K562 (cell line): Measurements from ENCODE around the gene SESN2. TPM values are rescaled to one million over a fixed set of nuclear protein-coding genes. Genes with fewer than 3 reads are reported as not detected.

Source experiments
- BCOR ChIP-seq: fragments of 450-650 bp; IDR thresholded peaks from 2 replicates; pipeline ENCODE4 v1.6.1; 2016
- CCNT2 ChIP-seq: IDR thresholded peaks from 2 replicates; pipeline ENCODE4 v1.6.1; 2011; ENCODE audit warnings: borderline replicate concordance, low read depth, mild to moderate bottlenecking, moderate library complexity, mixed read lengths, low read length; ENCODE audit not compliant: insufficient read length; ENCODE audit errors: extremely low read depth
- CEBPB ChIP-seq: fragments of 450-650 bp; IDR thresholded peaks from 2 replicates; pipeline ENCODE4 v1.6.1; 2016; ENCODE audit warnings: missing genetic modification characterization, missing compliant biosample characterization
- CHD1 ChIP-seq: fragments of 200-600 bp; sonication (generic); IDR thresholded peaks from one replicate; pipeline ENCODE4 v1.6.1; 2012; ENCODE audit warnings: mild to moderate bottlenecking, moderate library complexity, low read length, inconsistent platforms
- MAZ ChIP-seq, 2 experiments: fragments of 450-650 bp in 1 of 2; sonication (generic) in 1 of 2; formaldehyde crosslinking; IDR thresholded peaks in 1 of 2; conservative IDR thresholded peaks in 1 of 2; 2 replicates each; pipeline versions ENCODE4 v1.4.0 to v1.5.0; 2020; ENCODE audit warnings: mild to moderate bottlenecking in 1 of 2, missing genetic modification reagents in 1 of 2
- MCM2 ChIP-seq: fragments of 450-650 bp; IDR thresholded peaks from 2 replicates; pipeline ENCODE4 v1.6.1; 2017; ENCODE audit warnings: low read depth, mild to moderate bottlenecking
- NCOA4 ChIP-seq: fragments of 450-650 bp; IDR thresholded peaks from 2 replicates; pipeline ENCODE4 v1.6.1; 2018; ENCODE audit warnings: mild to moderate bottlenecking; ENCODE audit not compliant: partially characterized antibody
- NELFE ChIP-seq: IDR thresholded peaks from 2 replicates; pipeline ENCODE4 v1.6.1; 2011; ENCODE audit warnings: mild to moderate bottlenecking; ENCODE audit not compliant: insufficient read depth, insufficient read length
- PCBP2 ChIP-seq: fragments of 200-400 bp; formaldehyde crosslinking; IDR thresholded peaks from 2 replicates; pipeline ENCODE4 v1.6.1; 2018; ENCODE audit warnings: low read length, low read depth, mild to moderate bottlenecking, moderate library complexity; ENCODE audit not compliant: poor library complexity, severe bottlenecking
- PTTG1 ChIP-seq: fragments of 450-650 bp; IDR thresholded peaks from 2 replicates; pipeline ENCODE4 v1.6.1; 2016; ENCODE audit warnings: low read depth, mild to moderate bottlenecking, missing genetic modification characterization, missing compliant biosample characterization
- SMAD3 ChIP-seq: fragments of 450-650 bp; formaldehyde crosslinking; conservative IDR thresholded peaks from 2 replicates; pipeline ENCODE4 v1.4.0; 2020; ENCODE audit warnings: mild to moderate bottlenecking
- SP1 ChIP-seq: sonication (generic); formaldehyde crosslinking; IDR thresholded peaks from 2 replicates; pipeline ENCODE4 v1.8.1; 2022; ENCODE audit warnings: mild to moderate bottlenecking, missing genetic modification reagents
- TCF7L2 ChIP-seq: fragments of 150-350 bp; IDR thresholded peaks from 2 replicates; pipeline ENCODE4 v1.6.1; 2016; ENCODE audit warnings: low read depth, mild to moderate bottlenecking, low read length, moderate library complexity
- ZC3H8 ChIP-seq: fragments of 450-650 bp; IDR thresholded peaks from 2 replicates; pipeline ENCODE4 v1.6.1; 2017
- ZKSCAN8 ChIP-seq: fragments of 200-800 bp; sonication (Bioruptor generic); IDR thresholded peaks from 2 replicates; pipeline ENCODE4 v1.6.1; 2016; ENCODE audit warnings: missing genetic modification characterization, missing compliant biosample characterization
- polyA plus RNA-seq, 8 experiments: library from polyadenylated mRNA; depleted of rRNA in 4 of 8; stranded (reverse) in 5 of 8; unstranded in 3 of 8; fragments of >200 nt; fragmentation: Nextera tagmentation in 2 of 8; fragmentation: Illumina TruSeq in 1 of 8; extraction: Ambion mirVana in 2 of 8; extraction: Trizol in 1 of 8; gene quantifications; 2 replicates each; pipeline versions ENCODE4 v1.2.1 to v1.2.3, GENCODE V29; 2011 to 2014; ENCODE audit warnings: inconsistent platforms in 1 of 8, missing spikeins in 1 of 8
- total RNA-seq, 7 experiments: library from RNA; depleted of rRNA in 6 of 7; stranded (reverse); fragments of >200 nt in 6 of 7; fragmentation: Illumina TruSeq in 2 of 7; extraction: Trizol in 2 of 7; gene quantifications; 2 replicates each; pipeline versions ENCODE4 v1.2.1 to v1.2.3, GENCODE V29; 2011 to 2021; ENCODE audit warnings: low replicate concordance in 1 of 7
- TF ChIP-seq, protein P1 (sequence below): fragments of 250-450 bp; sonication (Bioruptor Pico); IDR thresholded peaks from 2 replicates; pipeline ENCODE4 v1.5.0; 2020; ENCODE audit warnings: mild to moderate bottlenecking
- TF ChIP-seq, protein P2 (sequence below): fragments of 450-650 bp; formaldehyde crosslinking; IDR thresholded peaks from 2 replicates; pipeline ENCODE4 v1.4.0; 2022; ENCODE audit warnings: missing genetic modification characterization
- TF ChIP-seq, protein P3 (sequence below): sonication (generic); formaldehyde crosslinking; IDR thresholded peaks from 2 replicates; pipeline ENCODE4 v1.8.0; 2023; ENCODE audit warnings: missing genetic modification reagents, mild to moderate bottlenecking, borderline replicate concordance

The SESN2 gene
- total and polyA plus RNA-seq, 9 of the 15 experiments (the other 6 are each of a cell fraction or from before 2014, with no cell fraction given): 3.7 to 71.3 (median 16.8) TPM

DNA sequence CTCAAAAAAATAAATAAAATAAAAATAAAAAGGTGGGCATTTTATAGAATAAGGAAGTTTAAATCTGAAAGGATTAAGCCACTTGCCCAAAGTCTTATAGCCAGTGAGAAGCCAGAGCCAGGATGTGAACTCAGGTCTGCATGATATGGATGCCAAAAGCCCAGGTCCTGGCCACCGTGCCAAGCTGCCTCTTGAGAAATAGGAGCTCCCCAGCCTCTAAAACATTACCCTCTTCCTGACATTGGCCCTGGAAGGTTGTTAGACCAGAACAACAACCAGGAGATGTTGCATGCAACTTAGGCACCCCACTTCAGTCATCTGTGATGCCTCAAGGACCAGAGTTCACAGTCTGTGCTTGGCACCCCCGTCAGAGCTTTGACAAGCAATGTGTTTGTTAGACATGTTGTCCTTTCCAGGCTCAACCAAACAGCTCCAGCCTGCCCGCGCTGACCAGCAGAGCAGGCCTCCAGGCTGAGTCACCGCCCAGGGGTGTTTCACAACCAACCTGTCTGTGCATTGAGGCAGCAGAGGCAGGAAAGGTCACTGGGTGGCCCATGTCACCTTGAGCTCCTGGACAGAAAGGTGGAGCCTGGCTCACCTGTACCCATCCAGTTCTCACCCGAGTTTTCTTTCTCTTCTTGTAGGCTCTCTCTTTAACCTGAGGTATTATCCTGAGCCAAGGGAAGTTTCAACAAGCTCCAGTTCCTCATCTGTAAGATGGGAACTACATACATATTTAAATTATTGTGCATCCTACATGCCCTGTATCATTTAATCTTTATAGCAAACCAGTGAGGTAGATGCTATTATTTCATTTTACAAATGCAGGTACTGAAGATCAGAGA, 54.6 kb downstream of the SESN2 start (continued):
- TF ChIP-seq PCBP2 (no peak), NELFE (no peak), BCOR (no peak), PTTG1 (tag) (no peak), NCOA4 (no peak), TCF7L2 (no peak), ZKSCAN8 (no peak), ZC3H8 (no peak), SMAD3 (0 out of 2 replicates have a peak, but pooled peaks have one; percentile 12), MAZ (CRISPR knock-in tag; conservative IDR thresholded peaks at IDR 0.05 in 1 of 2, IDR thresholded peaks at IDR 0.05 in 1 of 2) (no peak), CCNT2 (no peak), CHD1 (no peak), MCM2 (no peak), CEBPB (peak; percentile 99), SP1 (CRISPR knock-in tag) (no peak)
- TF ChIP-seq, protein P1, sequence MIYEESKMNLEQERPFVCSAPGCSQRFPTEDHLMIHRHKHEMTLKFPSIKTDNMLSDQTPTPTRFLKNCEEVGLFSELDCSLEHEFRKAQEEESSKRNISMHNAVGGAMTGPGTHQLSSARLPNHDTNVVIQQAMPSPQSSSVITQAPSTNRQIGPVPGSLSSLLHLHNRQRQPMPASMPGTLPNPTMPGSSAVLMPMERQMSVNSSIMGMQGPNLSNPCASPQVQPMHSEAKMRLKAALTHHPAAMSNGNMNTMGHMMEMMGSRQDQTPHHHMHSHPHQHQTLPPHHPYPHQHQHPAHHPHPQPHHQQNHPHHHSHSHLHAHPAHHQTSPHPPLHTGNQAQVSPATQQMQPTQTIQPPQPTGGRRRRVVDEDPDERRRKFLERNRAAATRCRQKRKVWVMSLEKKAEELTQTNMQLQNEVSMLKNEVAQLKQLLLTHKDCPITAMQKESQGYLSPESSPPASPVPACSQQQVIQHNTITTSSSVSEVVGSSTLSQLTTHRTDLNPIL (CRISPR knock-in tag): no peak
- TF ChIP-seq, protein P2, sequence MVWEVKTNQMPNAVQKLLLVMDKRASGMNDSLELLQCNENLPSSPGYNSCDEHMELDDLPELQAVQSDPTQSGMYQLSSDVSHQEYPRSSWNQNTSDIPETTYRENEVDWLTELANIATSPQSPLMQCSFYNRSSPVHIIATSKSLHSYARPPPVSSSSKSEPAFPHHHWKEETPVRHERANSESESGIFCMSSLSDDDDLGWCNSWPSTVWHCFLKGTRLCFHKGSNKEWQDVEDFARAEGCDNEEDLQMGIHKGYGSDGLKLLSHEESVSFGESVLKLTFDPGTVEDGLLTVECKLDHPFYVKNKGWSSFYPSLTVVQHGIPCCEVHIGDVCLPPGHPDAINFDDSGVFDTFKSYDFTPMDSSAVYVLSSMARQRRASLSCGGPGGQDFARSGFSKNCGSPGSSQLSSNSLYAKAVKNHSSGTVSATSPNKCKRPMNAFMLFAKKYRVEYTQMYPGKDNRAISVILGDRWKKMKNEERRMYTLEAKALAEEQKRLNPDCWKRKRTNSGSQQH (CRISPR knock-in tag): no peak
- TF ChIP-seq, protein P3, sequence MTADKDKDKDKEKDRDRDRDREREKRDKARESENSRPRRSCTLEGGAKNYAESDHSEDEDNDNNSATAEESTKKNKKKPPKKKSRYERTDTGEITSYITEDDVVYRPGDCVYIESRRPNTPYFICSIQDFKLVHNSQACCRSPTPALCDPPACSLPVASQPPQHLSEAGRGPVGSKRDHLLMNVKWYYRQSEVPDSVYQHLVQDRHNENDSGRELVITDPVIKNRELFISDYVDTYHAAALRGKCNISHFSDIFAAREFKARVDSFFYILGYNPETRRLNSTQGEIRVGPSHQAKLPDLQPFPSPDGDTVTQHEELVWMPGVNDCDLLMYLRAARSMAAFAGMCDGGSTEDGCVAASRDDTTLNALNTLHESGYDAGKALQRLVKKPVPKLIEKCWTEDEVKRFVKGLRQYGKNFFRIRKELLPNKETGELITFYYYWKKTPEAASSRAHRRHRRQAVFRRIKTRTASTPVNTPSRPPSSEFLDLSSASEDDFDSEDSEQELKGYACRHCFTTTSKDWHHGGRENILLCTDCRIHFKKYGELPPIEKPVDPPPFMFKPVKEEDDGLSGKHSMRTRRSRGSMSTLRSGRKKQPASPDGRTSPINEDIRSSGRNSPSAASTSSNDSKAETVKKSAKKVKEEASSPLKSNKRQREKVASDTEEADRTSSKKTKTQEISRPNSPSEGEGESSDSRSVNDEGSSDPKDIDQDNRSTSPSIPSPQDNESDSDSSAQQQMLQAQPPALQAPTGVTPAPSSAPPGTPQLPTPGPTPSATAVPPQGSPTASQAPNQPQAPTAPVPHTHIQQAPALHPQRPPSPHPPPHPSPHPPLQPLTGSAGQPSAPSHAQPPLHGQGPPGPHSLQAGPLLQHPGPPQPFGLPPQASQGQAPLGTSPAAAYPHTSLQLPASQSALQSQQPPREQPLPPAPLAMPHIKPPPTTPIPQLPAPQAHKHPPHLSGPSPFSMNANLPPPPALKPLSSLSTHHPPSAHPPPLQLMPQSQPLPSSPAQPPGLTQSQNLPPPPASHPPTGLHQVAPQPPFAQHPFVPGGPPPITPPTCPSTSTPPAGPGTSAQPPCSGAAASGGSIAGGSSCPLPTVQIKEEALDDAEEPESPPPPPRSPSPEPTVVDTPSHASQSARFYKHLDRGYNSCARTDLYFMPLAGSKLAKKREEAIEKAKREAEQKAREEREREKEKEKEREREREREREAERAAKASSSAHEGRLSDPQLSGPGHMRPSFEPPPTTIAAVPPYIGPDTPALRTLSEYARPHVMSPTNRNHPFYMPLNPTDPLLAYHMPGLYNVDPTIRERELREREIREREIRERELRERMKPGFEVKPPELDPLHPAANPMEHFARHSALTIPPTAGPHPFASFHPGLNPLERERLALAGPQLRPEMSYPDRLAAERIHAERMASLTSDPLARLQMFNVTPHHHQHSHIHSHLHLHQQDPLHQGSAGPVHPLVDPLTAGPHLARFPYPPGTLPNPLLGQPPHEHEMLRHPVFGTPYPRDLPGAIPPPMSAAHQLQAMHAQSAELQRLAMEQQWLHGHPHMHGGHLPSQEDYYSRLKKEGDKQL (CRISPR knock-in tag): no peak
